ENCODE measurements around the gene RALGAPA1. TPM values are rescaled to one million over a fixed set of nuclear protein-coding genes. Genes with fewer than 3 reads are reported as not detected.

RALGAPA1 gene
- total RNA-seq, 1 experiment from 2014 or later, result 30.0 TPM

- no peaks in the 10 kb centered on the region for H3K4me1 ChIP-seq (replicated peaks; ENCODE audit: insufficient read depth)
- no peak overlapping the region for H2AFZ ChIP-seq
- no peaks in the 10 kb centered on the region for H3K9me2 ChIP-seq (ENCODE audit: insufficient read depth)
- H3K27me3 ChIP-seq (ENCODE audit: insufficient read depth, low read depth), result no peaks in the 10 kb centered on the region
- H4K20me1 ChIP-seq (ENCODE audit: insufficient read depth), result no peaks in the 10 kb centered on the region
- no peak for DNase-seq
- intact Hi-C loops (cut with micrococcal nuclease; ENCODE audit: unreplicated experiment), result no loop called here
- no peaks in the 10 kb centered on the region for H3K36me3 ChIP-seq (ENCODE audit: low read depth)
- no TSS peak for BruUV-seq (replicated peaks)
- H3K4me2 ChIP-seq, result no peak overlapping the region
- no peaks in the 10 kb centered on the region for H3F3A ChIP-seq (ENCODE audit: insufficient read depth, low read depth)
- H3K79me2 ChIP-seq (ENCODE audit: low read depth), result no peaks in the 10 kb centered on the region
- no peak for TF ChIP-seq EZH2 (IDR thresholded peaks at IDR 0.05; ENCODE audit: low read depth)
- no peak for TF ChIP-seq CTCF (conservative IDR thresholded peaks at IDR 0.05)
- H3K9me3 ChIP-seq (ENCODE audit: insufficient read depth, low read depth), result no peaks in the 10 kb centered on the region
- ChIA-PET CTCF (no interaction called here), POLR2A (ENCODE audit: unreplicated experiment) (no interaction called here)
- no peak overlapping the region for H3K27ac ChIP-seq
- H3K4me3 ChIP-seq, result no peak overlapping the region
These were observed 313.8 kb downstream of the RALGAPA1 start for GRCh38 chr14:35495278-35495677.

GRCh38 chr14:35492569-35493014 lies 316.5 kb downstream of the RALGAPA1 start:
- no peaks in the 10 kb centered on the region for H4K20me1 ChIP-seq (ENCODE audit: insufficient read depth)
- ChIA-PET CTCF (no interaction called here), POLR2A (ENCODE audit: unreplicated experiment) (no interaction called here)
- H3K9me3 ChIP-seq (ENCODE audit: insufficient read depth, low read depth), result no peaks in the 10 kb centered on the region
- H3K36me3 ChIP-seq (ENCODE audit: low read depth), result no peaks in the 10 kb centered on the region
- H3F3A ChIP-seq (ENCODE audit: insufficient read depth, low read depth), result no peaks in the 10 kb centered on the region
- TF ChIP-seq EZH2 (IDR thresholded peaks at IDR 0.05; ENCODE audit: low read depth), result no peak
- no peak for TF ChIP-seq CTCF (conservative IDR thresholded peaks at IDR 0.05)
- intact Hi-C loops (cut with micrococcal nuclease; ENCODE audit: unreplicated experiment), result no loop called here
- H3K4me2 ChIP-seq, result no peak overlapping the region
- no peak for DNase-seq
- no peak overlapping the region for H3K4me3 ChIP-seq
- no peak overlapping the region for H3K27ac ChIP-seq
- no peaks in the 10 kb centered on the region for H3K4me1 ChIP-seq (replicated peaks; ENCODE audit: insufficient read depth)
- H3K27me3 ChIP-seq (ENCODE audit: insufficient read depth, low read depth), result no peaks in the 10 kb centered on the region
- H3K79me2 ChIP-seq (ENCODE audit: low read depth), result no peaks in the 10 kb centered on the region
- no TSS peak for BruUV-seq (replicated peaks)
- H2AFZ ChIP-seq, result no peak overlapping the region
- H3K9me2 ChIP-seq (ENCODE audit: insufficient read depth), result no peaks in the 10 kb centered on the region

Other genes with a start within 250 kb of the RALGAPA1 start
- 5.7 and 8.0 TPM in 2 replicates for gene BRMS1L, start 17.0 kb upstream of the RALGAPA1 start, total RNA-seq (2021)

All from PC-9 (cell line).